CD14-positive monocyte (primary cell): ENCODE data around the gene SLC5A4. TPM values are rescaled to one million over a fixed set of nuclear protein-coding genes. Genes with fewer than 3 reads are reported as not detected.
A peak's percentile ranks its signal among the peaks of the same experiment; 100 is the strongest.

ENCODE experiments used
- DNase-seq, 3 donors: peaks; one replicate each; pipeline ENCODE4 v3.0.0-alpha.2; 2011 to 2022
- H2AFZ ChIP-seq: 2 replicates; pipeline ENCODE4 v1.6.0; 2012; ENCODE audit warnings: mild to moderate bottlenecking, low read depth, low read length, inconsistent platforms; ENCODE audit not compliant: insufficient read depth, poor library complexity, severe bottlenecking
- H3K27ac ChIP-seq, 2 donors: 1 replicate in 1 of 2; 2 replicates in 1 of 2; pipeline ENCODE4 v1.5.1; 2012 to 2013; ENCODE audit warnings: low read length in 2 of 2, control low read depth in 1 of 2, inconsistent platforms in 1 of 2, low read depth in 1 of 2, mild to moderate bottlenecking in 1 of 2
- H3K27me3 ChIP-seq, 2 donors: one replicate each; pipeline versions ENCODE4 v1.6.0 to v1.6.1; 2011 to 2013; ENCODE audit warnings: low read length in 2 of 2; ENCODE audit not compliant: control insufficient read depth in 2 of 2, insufficient read depth in 2 of 2
- H3K36me3 ChIP-seq, 2 donors: replicated peaks in 1 of 2; 1 replicate in 1 of 2; 2 replicates in 1 of 2; pipeline versions ENCODE4 v1.5.1 to v1.6.1; 2012 to 2013; ENCODE audit warnings: low read length in 2 of 2, control low read depth in 1 of 2, inconsistent platforms in 1 of 2, mild to moderate bottlenecking in 1 of 2; ENCODE audit not compliant: insufficient read depth in 2 of 2, control insufficient read depth in 1 of 2
- H3K4me1 ChIP-seq, 2 donors: 1 replicate in 1 of 2; 2 replicates in 1 of 2; pipeline versions ENCODE4 v1.5.1 to v1.6.1; 2012 to 2013; ENCODE audit warnings: low read length in 2 of 2, control low read depth in 1 of 2, inconsistent platforms in 1 of 2, mild to moderate bottlenecking in 1 of 2, moderate library complexity in 1 of 2; ENCODE audit not compliant: insufficient read depth in 2 of 2, control insufficient read depth in 1 of 2
- H3K4me2 ChIP-seq: replicated peaks from 2 replicates; pipeline ENCODE3; 2012; ENCODE audit warnings: low read length, moderate library complexity, mild to moderate bottlenecking; ENCODE audit not compliant: poor library complexity, severe bottlenecking; ENCODE audit errors: extremely low read depth
- H3K4me3 ChIP-seq, 3 experiments: fragments of 200-600 bp in 1 of 3; sonication (generic) in 1 of 3; replicated peaks in 1 of 3; 1 replicate in 2 of 3; 2 replicates in 1 of 3; pipeline ENCODE4 v1.5.1; 2011 to 2013; ENCODE audit warnings: low read length in 3 of 3, mild to moderate bottlenecking in 3 of 3, control low read depth in 2 of 3, low read depth in 2 of 3, inconsistent platforms in 1 of 3, moderate library complexity in 1 of 3
- H3K79me2 ChIP-seq: 2 replicates; pipeline ENCODE4 v1.6.0; 2012; ENCODE audit warnings: mild to moderate bottlenecking, control low read depth, inconsistent platforms, low read length, moderate library complexity; ENCODE audit not compliant: insufficient read depth
- H3K9ac ChIP-seq: 2 replicates; pipeline ENCODE4 v1.6.0; 2017; ENCODE audit warnings: low read length, mild to moderate bottlenecking; ENCODE audit not compliant: insufficient read depth, poor library complexity, severe bottlenecking
- H3K9me3 ChIP-seq, 2 donors: replicated peaks in 1 of 2; 1 replicate in 1 of 2; 2 replicates in 1 of 2; pipeline versions ENCODE4 v1.5.1 to v1.6.1; 2012 to 2013; ENCODE audit warnings: low read length in 2 of 2, control low read depth in 1 of 2; ENCODE audit not compliant: control insufficient read depth in 1 of 2, insufficient read depth in 1 of 2
- H4K20me1 ChIP-seq: 2 replicates; pipeline ENCODE4 v1.6.0; 2012; ENCODE audit warnings: mild to moderate bottlenecking, low read length, control low read depth, moderate library complexity; ENCODE audit not compliant: insufficient read depth
- H3K27ac Mint-ChIP-seq, 7 donors: one replicate each; pipeline ENCODE4 v1.8.0; 2020; ENCODE audit warnings: mild to moderate bottlenecking in 7 of 7, mixed read lengths in 7 of 7, moderate library complexity in 6 of 7, inconsistent platforms in 2 of 7
- H3K27me3 Mint-ChIP-seq, 3 donors: one replicate each; pipeline ENCODE4 v1.8.0; 2021 to 2022; ENCODE audit warnings: low read depth in 3 of 3, mild to moderate bottlenecking in 3 of 3, mixed read lengths in 3 of 3, moderate library complexity in 3 of 3, inconsistent platforms in 1 of 3
- H3K36me3 Mint-ChIP-seq, 2 donors: one replicate each; pipeline ENCODE4 v1.8.0; 2020; ENCODE audit warnings: mixed read lengths in 2 of 2, inconsistent platforms in 1 of 2, mild to moderate bottlenecking in 1 of 2
- H3K4me1 Mint-ChIP-seq: one replicate; pipeline ENCODE4 v1.8.0; 2020; ENCODE audit warnings: mild to moderate bottlenecking, mixed read lengths
- H3K4me3 Mint-ChIP-seq, 2 donors: one replicate each; pipeline ENCODE4 v1.8.0; 2020; ENCODE audit warnings: mild to moderate bottlenecking in 2 of 2, mixed read lengths in 2 of 2, moderate library complexity in 1 of 2
- H3K9me3 Mint-ChIP-seq, 7 donors: one replicate each; pipeline ENCODE4 v1.8.0; 2020 to 2022; ENCODE audit warnings: mixed read lengths in 7 of 7, mild to moderate bottlenecking in 6 of 7, moderate library complexity in 6 of 7, inconsistent platforms in 2 of 7
- WGBS: methylation state at CpG from one replicate; pipeline ENCODE4 v1.1.5; 2013; ENCODE audit warnings: missing lambda C conversion rate; ENCODE audit not compliant: insufficient coverage; 5-methylcytosine and 5-hydroxymethylcytosine counted together
- intact Hi-C, 2 donors: fragments of 100-400 bp; cut with micrococcal nuclease; formaldehyde crosslinking; loops; one replicate each; pipeline versions ENCODE4 v1.15.0 to v1.15.1; 2023
- polyA plus RNA-seq, 3 donors: library from polyadenylated mRNA; depleted of rRNA in 1 of 3; unstranded in 2 of 3; stranded (reverse) in 1 of 3; fragments of 300-500 nt in 2 of 3; fragments of >200 nt in 1 of 3; fragmentation: Illumina TruSeq in 2 of 3; gene quantifications; 1 replicate in 2 of 3; 2 replicates in 1 of 3; pipeline ENCODE4 v1.2.3, GENCODE V29; 2012 to 2021
- TF ChIP-seq, protein P1 (sequence below): fragments of 200-600 bp; IDR thresholded peaks from one replicate; pipeline ENCODE4 v1.8.0; 2022; ENCODE audit warnings: antibody characterized with exemption, mild to moderate bottlenecking

The SLC5A4 gene
- polyA plus RNA-seq, 3 donors, result not detected

DNA sequence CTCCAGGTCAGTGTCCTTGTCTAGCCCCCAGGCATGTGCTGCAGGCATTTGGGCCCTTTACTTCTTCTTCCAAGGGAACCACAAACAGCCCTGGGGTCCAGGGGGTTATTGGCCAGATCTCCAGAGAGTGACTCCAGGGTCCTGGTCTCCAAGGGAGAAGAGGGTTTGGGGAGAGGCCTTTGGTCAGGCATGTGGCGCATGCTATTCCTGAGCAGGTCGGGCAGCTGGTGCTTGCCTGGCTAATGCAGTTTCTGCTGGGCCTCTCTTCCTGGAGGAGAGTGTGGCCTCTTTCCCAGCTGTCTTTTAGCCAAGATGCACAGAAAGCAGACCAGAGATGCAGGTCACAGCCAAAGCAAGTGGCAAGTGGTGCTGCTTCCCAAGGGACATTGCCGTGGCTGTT, 46.5 kb downstream of the SLC5A4 start:
- DNase-seq, result no peak
- H3K27me3 Mint-ChIP-seq, result peaks cover 9 to 20% (median 20%) of the 10 kb centered on the region in 3 donors
- H3K9ac ChIP-seq, result no peak overlapping the region
- TF ChIP-seq, protein P1, sequence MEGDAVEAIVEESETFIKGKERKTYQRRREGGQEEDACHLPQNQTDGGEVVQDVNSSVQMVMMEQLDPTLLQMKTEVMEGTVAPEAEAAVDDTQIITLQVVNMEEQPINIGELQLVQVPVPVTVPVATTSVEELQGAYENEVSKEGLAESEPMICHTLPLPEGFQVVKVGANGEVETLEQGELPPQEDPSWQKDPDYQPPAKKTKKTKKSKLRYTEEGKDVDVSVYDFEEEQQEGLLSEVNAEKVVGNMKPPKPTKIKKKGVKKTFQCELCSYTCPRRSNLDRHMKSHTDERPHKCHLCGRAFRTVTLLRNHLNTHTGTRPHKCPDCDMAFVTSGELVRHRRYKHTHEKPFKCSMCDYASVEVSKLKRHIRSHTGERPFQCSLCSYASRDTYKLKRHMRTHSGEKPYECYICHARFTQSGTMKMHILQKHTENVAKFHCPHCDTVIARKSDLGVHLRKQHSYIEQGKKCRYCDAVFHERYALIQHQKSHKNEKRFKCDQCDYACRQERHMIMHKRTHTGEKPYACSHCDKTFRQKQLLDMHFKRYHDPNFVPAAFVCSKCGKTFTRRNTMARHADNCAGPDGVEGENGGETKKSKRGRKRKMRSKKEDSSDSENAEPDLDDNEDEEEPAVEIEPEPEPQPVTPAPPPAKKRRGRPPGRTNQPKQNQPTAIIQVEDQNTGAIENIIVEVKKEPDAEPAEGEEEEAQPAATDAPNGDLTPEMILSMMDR, result no peak
- no peak overlapping the region for H3K4me3 ChIP-seq
- H2AFZ ChIP-seq, result no peak overlapping the region
- intact Hi-C loops, result no loop called here
- H3K9me3 ChIP-seq, result no peaks in the 10 kb centered on the region
- H3K27me3 ChIP-seq, result peaks cover 0 to 8% of the 10 kb centered on the region in 2 donors
- no peak overlapping the region for H3K27ac ChIP-seq
- peaks cover 0 to 9% (median 2%) of the 10 kb centered on the region in 7 donors for H3K9me3 Mint-ChIP-seq
- peaks cover 45% of the 10 kb centered on the region for H3K4me1 Mint-ChIP-seq
- no peaks in the 10 kb centered on the region for H4K20me1 ChIP-seq
- H3K79me2 ChIP-seq, result no peaks in the 10 kb centered on the region
- 100% methylated on average over 3 of the region's 3 CpGs for WGBS
- no peak overlapping the region for H3K4me3 Mint-ChIP-seq
- no peak overlapping the region for H3K27ac Mint-ChIP-seq
- H3K4me1 ChIP-seq, result peaks cover 26 to 47% of the 10 kb centered on the region in 2 donors
- no peaks in the 10 kb centered on the region for H3K36me3 ChIP-seq
- H3K36me3 Mint-ChIP-seq, result peaks cover 0 to 2% of the 10 kb centered on the region in 2 donors
- no peak overlapping the region for H3K4me2 ChIP-seq

GRCh38 chr22:32207971-32208480, 47.1 kb downstream of the SLC5A4 start:
- Histone ChIP-seq H3K9me3 (no peaks in the 10 kb centered on the region), H3K36me3 (no peaks in the 10 kb centered on the region), H3K27me3 (peaks cover 0 to 14% of the 10 kb centered on the region in 2 donors), H3K4me3 (no peak overlapping the region), H3K79me2 (no peaks in the 10 kb centered on the region), H3K27ac (no peak overlapping the region), H3K9ac (no peak overlapping the region), H3K4me2 (no peak overlapping the region), H2AFZ (no peak overlapping the region), H3K4me1 (peaks cover 32 to 54% of the 10 kb centered on the region in 2 donors), H4K20me1 (no peaks in the 10 kb centered on the region)
- Mint-ChIP-seq H3K4me1 (peaks cover 50% of the 10 kb centered on the region), H3K9me3 (peaks cover 0 to 12% (median 2%) of the 10 kb centered on the region in 7 donors), H3K4me3 (no peak overlapping the region), H3K27ac (peak overlapping the region in 1 of 7 donors; percentile 29), H3K36me3 (peaks cover 0 to 4% of the 10 kb centered on the region in 2 donors), H3K27me3 (peaks cover 15 to 27% (median 26%) of the 10 kb centered on the region in 3 donors)
- no peak for DNase-seq
- intact Hi-C loops, result no loop called here
- 90% methylated on average over 3 of the region's 4 CpGs for WGBS
- TF ChIP-seq, protein P1, result no peak
